DND-41 (cell line): ENCODE results near the gene ACSS1.

Experiments used
- CTCF ChIP-seq: IDR thresholded peaks from 2 replicates; pipeline ENCODE4 v1.5.1; 2012; ENCODE audit warnings: borderline replicate concordance, low read length, moderate library complexity, mild to moderate bottlenecking; ENCODE audit not compliant: poor library complexity, severe bottlenecking; ENCODE audit errors: extremely low read depth
- EZH2 ChIP-seq: IDR thresholded peaks from 3 replicates; pipeline ENCODE4 v1.6.1; 2012; ENCODE audit warnings: borderline replicate concordance, low read depth, mild to moderate bottlenecking, moderate library complexity, low read length, inconsistent platforms; ENCODE audit not compliant: severe bottlenecking

- TF ChIP-seq CTCF (no peak), EZH2 (no peak)
Observed at GRCh38 chr20:24958506-24959385, 99.2 kb downstream of the ACSS1 start.
